GM12864 (cell line): Measurements from ENCODE around the gene GALNT9.

Source experiments
- DNase-seq: peaks from one replicate; pipeline ENCODE4 v3.0.0-alpha.2; 2011; ENCODE audit warnings: low read depth
- H3K4me3 ChIP-seq: 2 replicates; pipeline ENCODE4 v1.5.1; 2011; ENCODE audit warnings: mild to moderate bottlenecking, low read depth, low read length, control low read depth
- TF ChIP-seq, protein P1 (sequence below): IDR thresholded peaks from 2 replicates; pipeline ENCODE4 v1.5.1; 2011; ENCODE audit warnings: low read depth, mild to moderate bottlenecking, moderate library complexity, low read length, control low read depth, inconsistent platforms; ENCODE audit errors: missing control alignments

Gene GALNT9

DNA sequence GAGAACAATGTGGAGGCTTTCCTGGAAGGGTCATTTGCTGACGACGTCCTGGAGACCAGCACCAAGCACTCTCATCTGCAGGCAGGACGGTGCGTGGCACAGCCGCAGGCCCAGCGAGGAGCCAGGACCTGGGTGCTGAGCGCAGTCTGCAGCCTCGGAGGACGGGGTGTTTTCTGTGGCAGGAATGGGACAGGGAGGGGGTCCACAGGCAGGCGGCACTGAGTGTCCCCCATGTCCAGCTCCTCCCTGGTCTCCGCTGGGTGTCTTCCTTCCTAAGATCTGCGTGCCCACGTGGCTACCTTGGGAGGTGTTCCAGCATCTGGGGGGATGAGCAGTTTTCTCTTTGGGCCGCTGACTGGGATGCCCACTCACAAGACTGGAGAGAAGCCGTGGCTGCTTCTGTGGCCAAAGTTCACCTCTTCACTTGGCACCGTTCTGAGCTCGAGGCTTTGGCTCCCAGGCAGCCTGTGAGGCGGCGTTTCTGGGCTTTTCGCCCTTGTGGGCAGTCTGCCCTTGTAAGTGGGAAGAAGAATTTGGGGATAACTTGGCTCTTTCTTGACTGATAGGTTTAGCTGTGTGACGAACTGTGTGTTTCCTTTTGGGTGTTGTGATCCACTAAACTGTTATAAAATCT is 112.9 kb downstream of the GALNT9 start:
- no peak for DNase-seq
- TF ChIP-seq, protein P1, sequence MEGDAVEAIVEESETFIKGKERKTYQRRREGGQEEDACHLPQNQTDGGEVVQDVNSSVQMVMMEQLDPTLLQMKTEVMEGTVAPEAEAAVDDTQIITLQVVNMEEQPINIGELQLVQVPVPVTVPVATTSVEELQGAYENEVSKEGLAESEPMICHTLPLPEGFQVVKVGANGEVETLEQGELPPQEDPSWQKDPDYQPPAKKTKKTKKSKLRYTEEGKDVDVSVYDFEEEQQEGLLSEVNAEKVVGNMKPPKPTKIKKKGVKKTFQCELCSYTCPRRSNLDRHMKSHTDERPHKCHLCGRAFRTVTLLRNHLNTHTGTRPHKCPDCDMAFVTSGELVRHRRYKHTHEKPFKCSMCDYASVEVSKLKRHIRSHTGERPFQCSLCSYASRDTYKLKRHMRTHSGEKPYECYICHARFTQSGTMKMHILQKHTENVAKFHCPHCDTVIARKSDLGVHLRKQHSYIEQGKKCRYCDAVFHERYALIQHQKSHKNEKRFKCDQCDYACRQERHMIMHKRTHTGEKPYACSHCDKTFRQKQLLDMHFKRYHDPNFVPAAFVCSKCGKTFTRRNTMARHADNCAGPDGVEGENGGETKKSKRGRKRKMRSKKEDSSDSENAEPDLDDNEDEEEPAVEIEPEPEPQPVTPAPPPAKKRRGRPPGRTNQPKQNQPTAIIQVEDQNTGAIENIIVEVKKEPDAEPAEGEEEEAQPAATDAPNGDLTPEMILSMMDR: no peak
- H3K4me3 ChIP-seq: no peak overlapping the region

DNA sequence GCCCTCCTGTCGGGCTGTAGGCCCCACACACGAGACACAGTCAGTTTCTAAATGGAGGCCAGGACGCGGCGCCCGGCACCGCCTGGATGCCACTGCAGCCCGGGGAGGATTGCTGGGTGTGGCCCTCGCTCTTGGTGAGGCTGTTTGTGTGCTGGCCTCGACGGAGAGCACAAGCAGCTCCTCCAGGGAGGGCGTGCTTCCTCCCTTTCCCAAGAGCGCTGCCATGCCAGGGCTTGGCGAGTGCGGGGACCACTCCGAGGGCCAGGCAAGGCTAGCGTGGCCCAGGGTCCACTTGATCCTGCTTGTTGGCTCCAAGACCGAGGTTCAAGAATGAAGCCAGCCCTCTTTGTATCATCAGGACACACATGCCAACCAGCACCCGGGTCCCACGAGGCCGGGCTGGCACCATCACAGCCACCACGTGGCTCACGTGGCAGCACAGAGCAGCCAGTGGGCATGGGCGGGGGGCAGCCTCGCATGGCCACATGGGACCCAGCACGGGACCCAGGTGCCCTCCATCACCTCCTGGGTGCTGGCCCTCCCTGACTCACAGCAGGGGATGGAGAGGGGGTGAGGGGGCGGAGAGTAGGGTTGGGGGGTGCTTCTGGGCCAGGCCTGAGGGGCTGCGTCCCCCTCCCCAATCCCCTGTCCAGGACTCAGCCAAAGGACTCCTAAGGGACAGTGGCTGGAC is 113.9 kb downstream of the GALNT9 start:
- TF ChIP-seq, protein P1: no peak
- DNase-seq: no peak
- H3K4me3 ChIP-seq: no peak overlapping the region

DNA sequence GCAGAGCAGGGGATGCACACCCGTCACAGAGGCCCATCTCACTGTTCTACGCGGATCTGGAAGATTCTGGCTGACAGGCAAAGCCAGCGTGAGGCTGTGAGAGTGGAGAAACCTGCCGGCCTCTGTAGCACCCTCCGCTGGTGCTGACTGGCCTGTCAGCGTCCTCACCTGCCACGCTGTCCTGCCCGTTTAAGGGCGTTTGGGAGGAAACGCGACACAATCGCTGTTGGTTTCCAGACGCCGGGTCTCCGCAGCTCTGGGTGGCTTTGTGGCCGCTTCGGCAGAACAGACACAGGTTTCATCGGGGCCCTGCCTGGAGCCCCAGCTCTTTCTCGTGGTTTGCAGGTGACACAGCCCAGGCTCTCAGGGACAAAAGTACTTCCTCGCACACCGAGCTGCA is 114.5 kb downstream of the GALNT9 start:
- TF ChIP-seq, protein P1: no peak
- no peak overlapping the region for H3K4me3 ChIP-seq
- no peak for DNase-seq

DNA sequence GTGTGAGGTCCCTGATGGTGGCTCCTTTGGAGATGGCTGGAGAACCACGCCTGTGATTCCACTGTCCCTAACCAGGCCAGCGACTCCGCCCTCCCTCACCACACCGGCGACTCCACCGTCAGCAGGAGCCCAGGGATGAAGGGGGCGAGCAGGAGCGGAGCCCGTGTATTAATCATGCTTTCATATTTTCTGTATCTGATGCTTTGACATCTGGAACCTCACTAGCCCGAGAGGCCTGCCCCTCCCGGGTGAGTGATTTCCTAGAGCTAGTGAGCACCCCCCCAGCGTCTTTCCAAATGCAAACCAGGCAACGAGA is 115.3 kb downstream of the GALNT9 start:
- H3K4me3 ChIP-seq: no peak overlapping the region
- no peak for DNase-seq
- TF ChIP-seq, protein P1: no peak

DNA sequence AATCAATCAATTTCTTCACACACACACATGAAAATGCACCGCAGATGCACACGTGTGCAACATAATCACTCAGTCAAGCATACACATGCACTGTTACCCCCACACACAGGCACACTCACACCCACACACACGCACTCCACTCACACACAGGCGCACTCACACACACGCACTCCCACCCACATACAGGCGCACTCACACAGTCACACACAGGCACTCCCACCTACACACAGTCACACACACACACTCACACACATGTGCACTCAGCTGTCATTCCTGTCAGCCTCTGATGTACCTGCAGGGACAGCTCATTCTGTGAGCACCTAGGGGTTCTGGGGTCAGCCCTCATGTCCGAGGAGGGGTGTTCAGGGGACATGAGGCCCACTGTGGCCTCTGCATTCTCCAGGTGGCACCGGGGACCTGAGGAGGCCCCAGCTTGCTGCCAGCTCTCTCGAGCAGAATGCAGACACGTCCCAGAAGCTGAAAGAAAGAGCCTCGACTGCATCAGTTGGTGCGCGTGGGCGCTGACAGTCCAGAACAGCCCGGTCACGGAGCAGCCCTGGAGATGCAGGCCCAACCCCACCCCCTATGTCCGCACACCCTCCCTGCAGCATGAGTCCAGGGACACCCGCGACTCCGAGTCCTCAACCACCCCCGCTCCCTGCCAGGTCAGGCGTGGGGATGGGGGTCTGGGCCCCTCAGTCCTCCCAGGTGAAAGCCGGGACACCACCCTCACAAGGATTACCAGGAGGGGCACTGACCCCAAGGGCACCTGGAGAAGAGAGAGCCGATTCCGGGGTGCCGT is 115.8 kb downstream of the GALNT9 start:
- H3K4me3 ChIP-seq: no peak overlapping the region
- TF ChIP-seq, protein P1: no peak
- DNase-seq: no peak

DNA sequence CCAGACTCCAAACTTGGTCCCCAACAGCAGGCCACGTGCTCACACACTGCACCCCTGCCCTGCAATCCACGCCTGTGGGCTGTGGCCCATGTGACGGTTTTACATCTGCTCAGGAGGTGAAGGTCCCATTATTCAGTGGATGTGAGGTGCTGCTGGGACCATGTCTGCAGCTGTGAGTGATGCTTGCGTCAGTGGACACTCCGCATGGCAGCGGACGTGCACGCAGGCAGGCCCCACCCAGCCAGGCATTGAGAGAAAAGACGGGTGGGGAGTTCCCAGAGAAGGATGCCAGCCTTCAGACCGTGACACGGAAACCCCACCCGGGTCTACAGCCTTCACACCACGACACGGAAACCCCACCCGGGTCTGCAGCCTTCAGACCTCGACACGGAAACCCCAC is 117.6 kb downstream of the GALNT9 start:
- DNase-seq: no peak
- H3K4me3 ChIP-seq: no peak overlapping the region
- TF ChIP-seq, protein P1: no peak
